ENCODE data around the gene CRTC3. TPM values are rescaled to one million over a fixed set of nuclear protein-coding genes. Genes with fewer than 3 reads are reported as not detected.
A peak's percentile ranks its signal among the peaks of the same experiment; 100 is the strongest.

Gene CRTC3
- total RNA-seq, 1 experiment from 2014 or later, result 3.9 TPM

DNA sequence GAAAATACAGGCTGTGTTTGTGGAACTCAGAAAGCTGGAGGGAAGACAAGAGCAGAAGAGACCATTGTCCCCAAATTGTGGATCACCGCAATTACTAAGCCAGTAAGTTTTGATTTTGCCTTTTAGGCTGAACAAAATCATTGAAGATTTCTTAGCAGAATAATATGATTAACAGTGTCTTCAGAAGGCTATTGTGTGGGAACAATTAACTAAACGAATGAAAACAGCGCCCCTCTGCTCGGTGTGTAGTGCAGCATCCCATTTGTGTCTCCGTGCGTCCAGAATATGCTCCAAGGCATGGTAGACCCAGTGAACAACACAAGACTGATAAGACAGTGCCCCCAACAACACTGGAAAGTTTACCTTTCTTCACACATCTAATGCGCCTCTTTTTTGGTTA is 71.2 kb downstream of the CRTC3 start:
- no peak overlapping the region for H3K23ac ChIP-seq (ENCODE audit: insufficient read length, low read depth, low read length)
- no peaks in the 10 kb centered on the region; the same call in 1 of the 2 replicates for H3K4me1 ChIP-seq (ENCODE audit: insufficient read depth, low read length)
- H3K9me3 Mint-ChIP-seq, result no peaks in the 10 kb centered on the region
- DNase-seq, result no peak
- no peak overlapping the region for H2BK12ac ChIP-seq (ENCODE audit: insufficient read length, low read depth, low read length)
- no peak overlapping the region for H2BK5ac ChIP-seq (ENCODE audit: insufficient read length, low read length)
- H3K27ac ChIP-seq (ENCODE audit: insufficient read length, low read depth, low read length), result no peak overlapping the region
- no peak overlapping the region for H3K14ac ChIP-seq (ENCODE audit: insufficient read depth, low read length)
- no peaks in the 10 kb centered on the region for H3K79me1 ChIP-seq (ENCODE audit: insufficient read depth, low read depth, low read length, poor library complexity, severe bottlenecking)
- no peak overlapping the region for H2AK5ac ChIP-seq (ENCODE audit: insufficient read length, low read length)
- H3K4me3 Mint-ChIP-seq, result no peak overlapping the region
- H2BK15ac ChIP-seq (ENCODE audit: low read depth, low read length), result no peak overlapping the region
- H3K9me3 ChIP-seq (ENCODE audit: control insufficient read depth, low read depth, low read length), result no peaks in the 10 kb centered on the region
- no peak overlapping the region for H2BK20ac ChIP-seq (ENCODE audit: low read depth, low read length, poor library complexity, severe bottlenecking)
- H3K36me3 Mint-ChIP-seq (ENCODE audit: insufficient read depth in 1 of 3, low read depth in 3 of 3), result no peaks in the 10 kb centered on the region
- no CpG with 5 or more reads among the region's 7 CpGs for WGBS (ENCODE audit: extremely low coverage, insufficient read length, low lambda C conversion rate)
- H3K18ac ChIP-seq (ENCODE audit: insufficient read length, low read depth, low read length), result no peak overlapping the region
- no peak for TF ChIP-seq CTCF (conservative IDR thresholded peaks at IDR 0.05)
- no peaks in the 10 kb centered on the region for H4K20me1 ChIP-seq (ENCODE audit: control insufficient read depth, insufficient read depth, insufficient read length)
- no peaks in the 10 kb centered on the region for H3K23me2 ChIP-seq (ENCODE audit: insufficient read length, low read depth, low read length, poor library complexity, severe bottlenecking)
- H3T11ph ChIP-seq (ENCODE audit: low read length), result no peak overlapping the region
- peak overlapping the region in 1 of 3 experiments; percentile 52; a peak in 1 of 7 replicates for H3K27ac Mint-ChIP-seq
- H3K27me3 Mint-ChIP-seq (ENCODE audit: low read depth), result no peaks in the 10 kb centered on the region
- no peak overlapping the region for H4K5ac ChIP-seq (ENCODE audit: insufficient read length, low read depth, low read length)
- no peak overlapping the region for H3K56ac ChIP-seq (ENCODE audit: insufficient read length, low read depth, low read length)
- peaks cover 9 to 13% of the 10 kb centered on the region in 2 experiments for H3K4me1 Mint-ChIP-seq
- H3K4me2 ChIP-seq (ENCODE audit: insufficient read depth, insufficient read length, low read length), result no peak overlapping the region
- no peak overlapping the region for H3K9ac ChIP-seq (ENCODE audit: extremely low read depth, insufficient read length, low read length)
- no peak overlapping the region for H2BK120ac ChIP-seq (ENCODE audit: low read depth, low read length, poor library complexity, severe bottlenecking)
- no peaks in the 10 kb centered on the region for H3K79me2 ChIP-seq (ENCODE audit: insufficient read depth, low read length)
- H4K8ac ChIP-seq (replicated peaks; ENCODE audit: insufficient read length, low read depth, low read length), result no peak overlapping the region
- no peak overlapping the region for H4K91ac ChIP-seq (ENCODE audit: insufficient read length, low read depth, low read length)
- H2AFZ ChIP-seq (ENCODE audit: low read length), result no peak overlapping the region
- H3K4ac ChIP-seq (ENCODE audit: low read depth, low read length), result no peak overlapping the region
- H3K27me3 ChIP-seq (ENCODE audit: insufficient read depth, low read length), result no peaks in the 10 kb centered on the region
